ENCODE data around the gene VAV3. TPM values are rescaled to one million over a fixed set of nuclear protein-coding genes. Genes with fewer than 3 reads are reported as not detected.

Gene VAV3
- total and polyA plus RNA-seq, 9 of the 15 experiments (the other 6 are each of a cell fraction or from before 2014, with no cell fraction given): not detected

- no peaks in the 10 kb centered on the region for H3K9me3 ChIP-seq (replicated peaks; ENCODE audit: control insufficient read depth, insufficient read depth, low read depth, low read length)
- in situ Hi-C loops (cut with MboI) (no loop called here), intact Hi-C loops (cut with micrococcal nuclease) (no loop called here)
- CTCF ChIA-PET (ENCODE audit: low intra/inter-chr PET ratio): no interaction called here
- DNase-seq (ENCODE audit: extremely low read depth in 1 of 4, low spot score in 3 of 4) (no peak), FAIRE-seq (no peak), ATAC-seq (no peak)
- no peaks in the 10 kb centered on the region for H3K79me2 ChIP-seq (ENCODE audit: control insufficient read depth, insufficient read depth, low read length)
- H3K9ac ChIP-seq (ENCODE audit: insufficient read depth in 1 of 2, low read depth in 2 of 2, low read length in 2 of 2): no peak overlapping the region
- no peak overlapping the region for H3K27ac ChIP-seq (ENCODE audit: extremely low read depth, low read depth, low read length)
- H3K4me2 ChIP-seq (ENCODE audit: insufficient read depth, low read length): no peak overlapping the region
- H2AFZ ChIP-seq (ENCODE audit: low read depth, low read length): no peak overlapping the region
- WGBS (ENCODE audit: insufficient coverage, low coverage, missing lambda C conversion rate): 0% methylated on average over 2 of the region's 2 CpGs
- no peak overlapping the region for H3K4me3 ChIP-seq
- no TSS peak for BruUV-seq (replicated peaks)
- no peaks in the 10 kb centered on the region for H3K4me1 ChIP-seq (replicated peaks in 1 of 2; ENCODE audit: control insufficient read depth in 2 of 2, insufficient read depth in 2 of 2, low read length in 2 of 2)
- no peaks in the 10 kb centered on the region for H3K9me1 ChIP-seq (ENCODE audit: control insufficient read depth, insufficient read depth, low read length)
- H4K20me1 ChIP-seq (replicated peaks; ENCODE audit: control insufficient read depth, insufficient read depth, low read length): no peaks in the 10 kb centered on the region
- no peaks in the 10 kb centered on the region for H3K36me3 ChIP-seq (ENCODE audit: control insufficient read depth, insufficient read depth, low read length)
- POLR2A ChIA-PET: no interaction called here
- H3K27me3 ChIP-seq (ENCODE audit: control insufficient read depth in 2 of 2, insufficient read depth in 2 of 2, low read length in 2 of 2): no peaks in the 10 kb centered on the region
- TF ChIP-seq XRCC4 (IDR thresholded peaks at IDR 0.05; ENCODE audit: extremely low read depth, insufficient read depth, insufficient read length) (no peak), GATAD2A (IDR thresholded peaks at IDR 0.05) (no peak), MTA3 (IDR thresholded peaks at IDR 0.05; ENCODE audit: borderline replicate concordance) (no peak), SPI1 (IDR thresholded peaks at IDR 0.05; ENCODE audit: borderline replicate concordance, low read depth, low read length) (0 out of 2 replicates have a peak, but pooled peaks have one; percentile 9), GTF3C2 (IDR thresholded peaks at IDR 0.05; ENCODE audit: borderline replicate concordance, extremely low read depth, insufficient read length) (no peak), KDM1A (IDR thresholded peaks at IDR 0.05) (no peak), TSHZ1 (CRISPR knock-in tag; IDR thresholded peaks at IDR 0.05) (no peak), ZNF507 (tag; conservative IDR thresholded peaks at IDR 0.05) (no peak), KAT7 (CRISPR knock-in tag; IDR thresholded peaks at IDR 0.05; ENCODE audit: borderline replicate concordance) (no peak), CBX2 (IDR thresholded peaks at IDR 0.05; ENCODE audit: insufficient read depth, low read length, poor library complexity, severe bottlenecking) (no peak), ESRRA (IDR thresholded peaks at IDR 0.05; ENCODE audit: borderline replicate concordance, low read depth) (peak; percentile 94), RB1 (IDR thresholded peaks at IDR 0.05; ENCODE audit: low read depth) (no peak), GABPA (tag; conservative IDR thresholded peaks at IDR 0.05; ENCODE audit: low read depth) (peak; percentile 63), ARHGAP35 (IDR thresholded peaks at IDR 0.05; ENCODE audit: partially characterized antibody) (no peak), NCOR1 (IDR thresholded peaks at IDR 0.05) (no peak), ZBTB33 (CRISPR knock-in tag; IDR thresholded peaks at IDR 0.05) (no peak), SMARCA4 (IDR thresholded peaks at IDR 0.05) (no peak)
Measured at GRCh38 chr1:107952989-107953388, 12.0 kb downstream of the VAV3 start.
